Measurements from ENCODE around the gene CLEC12A.
"Not testable (repeated sequence)": the region's sequence is repeated elsewhere in the genome, so short reads cannot be mapped to it uniquely, and the experiment has no call there.

CLEC12A gene

GRCh38 chr12:9973949-9974348 is 2.7 kb downstream of the CLEC12A start:
- no peak for DNase-seq

GRCh38 chr12:9974731-9975130 is 3.5 kb downstream of the CLEC12A start:
- not testable (repeated sequence) for DNase-seq

GRCh38 chr12:9975614-9976013 is 4.4 kb downstream of the CLEC12A start:
- no peak for DNase-seq

GRCh38 chr12:9976626-9977025 is 5.4 kb downstream of the CLEC12A start:
- DNase-seq = not testable (repeated sequence)

- DNase-seq = no peak
These were observed 6.7 kb downstream of the CLEC12A start for GRCh38 chr12:9977916-9978315.

- DNase-seq = no peak
These were observed 8.9 kb downstream of the CLEC12A start for GRCh38 chr12:9980126-9980525.

- no peak for DNase-seq
These were observed 20.7 kb downstream of the CLEC12A start for GRCh38 chr12:9991876-9992275.

GRCh38 chr12:9992296-9992695 is 21.1 kb downstream of the CLEC12A start:
- no peak for DNase-seq

GRCh38 chr12:9999016-9999415 is 27.8 kb downstream of the CLEC12A start, which contains the start of gene CLEC1B:
CLEC1B (minus strand) TSS chr12:9999121; CDS start chr12:9999100, 21 bp downstream.
- DNase-seq = no peak

- DNase-seq = no peak
These were observed 30.1 kb downstream of the CLEC12A start for GRCh38 chr12:10001171-10001776.

GRCh38 chr12:10012630-10013330 is 41.6 kb downstream of the CLEC12A start:
- no peak for DNase-seq

- no peak for DNase-seq
These were observed 44.2 kb downstream of the CLEC12A start for GRCh38 chr12:10015450-10015849.

GRCh38 chr12:10016881-10017280 is 45.7 kb downstream of the CLEC12A start:
- DNase-seq = no peak

GRCh38 chr12:10018386-10018785 is 47.2 kb downstream of the CLEC12A start:
- DNase-seq = no peak

GRCh38 chr12:10021342-10021741 is 50.1 kb downstream of the CLEC12A start:
- no peak for DNase-seq

- DNase-seq = no peak
These were observed 54.0 kb downstream of the CLEC12A start for GRCh38 chr12:10025236-10025635.

- not testable (repeated sequence) for DNase-seq
These were observed 55.5 kb downstream of the CLEC12A start for GRCh38 chr12:10026666-10027065.

- DNase-seq = no peak
These were observed 56.1 kb downstream of the CLEC12A start for GRCh38 chr12:10027311-10027710.

- DNase-seq = no peak
These were observed 56.5 kb downstream of the CLEC12A start for GRCh38 chr12:10027721-10028120.

GRCh38 chr12:10030446-10030845 is 59.2 kb downstream of the CLEC12A start, which contains the start of gene CLEC9A:
CLEC9A (plus strand) TSS chr12:10030682; CDS start chr12:10052688, 22,006 bp downstream.
- DNase-seq = no peak

- DNase-seq = no peak
These were observed 60.1 kb downstream of the CLEC12A start for GRCh38 chr12:10031321-10031720.

GRCh38 chr12:10031771-10032175 is 60.6 kb downstream of the CLEC12A start:
- no peak for DNase-seq

- DNase-seq = no peak
These were observed 62.8 kb downstream of the CLEC12A start for GRCh38 chr12:10033783-10034545.

Data from retina (tissue), 1 donor.